ENCODE measurements around the gene CFAP119. TPM values are rescaled to one million over a fixed set of nuclear protein-coding genes. Genes with fewer than 3 reads are reported as not detected.
A peak's percentile ranks its signal among the peaks of the same experiment; 100 is the strongest.

CFAP119 gene
- total and polyA plus RNA-seq, 9 of the 15 experiments (the other 6 are each of a cell fraction or from before 2014, with no cell fraction given) = 5.5 to 33.7 (median 9.6) TPM

- no TSS peak for BruUV-seq (replicated peaks)
- Histone ChIP-seq H3K27me3 (ENCODE audit: control insufficient read depth in 2 of 2, insufficient read depth in 2 of 2, low read length in 2 of 2) (no peaks in the 10 kb centered on the region), H3K9me3 (replicated peaks; ENCODE audit: control insufficient read depth, insufficient read depth, low read depth, low read length) (no peaks in the 10 kb centered on the region), H4K20me1 (replicated peaks; ENCODE audit: control insufficient read depth, insufficient read depth, low read length) (no peaks in the 10 kb centered on the region), H3K79me2 (ENCODE audit: control insufficient read depth, insufficient read depth, low read length) (peaks cover 27% of the 10 kb centered on the region), H3K4me3 (peak overlapping the region; percentile 68), H3K4me1 (replicated peaks in 1 of 2; ENCODE audit: control insufficient read depth in 2 of 2, insufficient read depth in 2 of 2, low read length in 2 of 2) (peaks cover 8 to 17% of the 10 kb centered on the region in 2 experiments; a peak in 4 of 5 replicates), H3K9me1 (ENCODE audit: control insufficient read depth, insufficient read depth, low read length) (no peaks in the 10 kb centered on the region), H3K9ac (ENCODE audit: insufficient read depth in 1 of 2, low read depth in 2 of 2, low read length in 2 of 2) (peak overlapping the region; percentile 79 to 92; a peak in 3 of 4 replicates), H3K4me2 (ENCODE audit: insufficient read depth, low read length) (peak overlapping the region; percentile 84), H3K36me3 (ENCODE audit: control insufficient read depth, insufficient read depth, low read length) (peaks cover 56% of the 10 kb centered on the region), H2AFZ (ENCODE audit: low read depth, low read length) (peak overlapping the region; percentile 92), H3K27ac (ENCODE audit: extremely low read depth, low read depth, low read length) (peak overlapping the region; percentile 87)
- DNase-seq (ENCODE audit: extremely low read depth in 1 of 4, low spot score in 3 of 4) = no peak
- no peak for FAIRE-seq
- CTCF ChIA-PET (ENCODE audit: low intra/inter-chr PET ratio) = no interaction called here
- POLR2A ChIA-PET = interaction anchor here (0.9 to 2.3 kb wide), 16 partner anchors 9 to 165 kb away, joined by 3 to 24 read pairs (median 8); no protein-coding TSS in a partner anchor
- in situ Hi-C loops (cut with MboI) (no loop called here), intact Hi-C loops (cut with micrococcal nuclease) (no loop called here)
- no peak for TF ChIP-seq JUND (IDR thresholded peaks at IDR 0.05; ENCODE audit: borderline replicate concordance, low read depth, low read length)
- no peak for TF ChIP-seq JUND (tag; IDR thresholded peaks at IDR 0.05; ENCODE audit: borderline replicate concordance, low read depth, low read length)
- 0 out of 2 replicates have a peak, but pooled peaks have one; percentile 18 for TF ChIP-seq MEF2D (tag; conservative IDR thresholded peaks at IDR 0.05; ENCODE audit: low read depth)
- TF ChIP-seq, protein P1, sequence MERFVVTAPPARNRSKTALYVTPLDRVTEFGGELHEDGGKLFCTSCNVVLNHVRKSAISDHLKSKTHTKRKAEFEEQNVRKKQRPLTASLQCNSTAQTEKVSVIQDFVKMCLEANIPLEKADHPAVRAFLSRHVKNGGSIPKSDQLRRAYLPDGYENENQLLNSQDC (CRISPR knock-in tag; IDR thresholded peaks at IDR 0.05) = 0 out of 2 replicates have a peak, but pooled peaks have one; percentile 5
- WGBS (ENCODE audit: insufficient coverage, low coverage, missing lambda C conversion rate) = 34% methylated on average over 3 of the region's 3 CpGs
- ATAC-seq = no peak
These were observed 14.5 kb downstream of the CFAP119 start for GRCh38 chr16:30747331-30747730.

DNA sequence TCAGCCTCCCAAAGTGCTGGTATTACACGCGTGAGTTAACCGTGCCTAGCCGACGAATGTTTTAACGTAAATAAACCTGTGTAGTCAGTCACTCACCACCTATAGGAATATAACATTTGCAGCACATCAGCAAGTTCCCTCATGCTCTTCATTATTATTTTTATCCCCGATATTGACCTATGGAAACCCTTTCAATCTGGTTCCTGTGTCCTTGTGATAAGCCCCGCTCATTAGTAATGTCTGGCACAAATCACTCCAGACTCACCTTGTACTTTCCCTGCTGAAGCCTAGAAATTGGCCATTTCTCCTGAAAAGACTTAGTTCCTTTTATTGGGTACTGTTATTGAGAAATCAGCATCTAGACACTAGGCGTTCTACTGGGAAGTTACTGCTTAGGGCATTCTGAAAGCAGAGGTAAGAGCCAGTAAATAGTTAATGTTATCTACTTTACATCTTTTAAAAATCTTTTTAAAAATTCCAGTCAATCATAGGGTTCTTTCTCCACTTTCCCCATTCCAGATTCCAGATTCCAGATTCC is 15.2 kb downstream of the CFAP119 start:
- H2AFZ ChIP-seq (ENCODE audit: low read depth, low read length) = no peak overlapping the region
- no peaks in the 10 kb centered on the region for H4K20me1 ChIP-seq (replicated peaks; ENCODE audit: control insufficient read depth, insufficient read depth, low read length)
- H3K9me1 ChIP-seq (ENCODE audit: control insufficient read depth, insufficient read depth, low read length) = no peaks in the 10 kb centered on the region
- no peaks in the 10 kb centered on the region for H3K27me3 ChIP-seq (ENCODE audit: control insufficient read depth in 2 of 2, insufficient read depth in 2 of 2, low read length in 2 of 2)
- no peak for ATAC-seq
- peaks cover 8 to 17% of the 10 kb centered on the region in 2 experiments; a peak in 4 of 5 replicates for H3K4me1 ChIP-seq (replicated peaks in 1 of 2; ENCODE audit: control insufficient read depth in 2 of 2, insufficient read depth in 2 of 2, low read length in 2 of 2)
- H3K9me3 ChIP-seq (replicated peaks; ENCODE audit: control insufficient read depth, insufficient read depth, low read depth, low read length) = no peaks in the 10 kb centered on the region
- H3K4me3 ChIP-seq = no peak overlapping the region
- POLR2A ChIA-PET = interaction anchor here (1.4 to 2.3 kb wide), 7 partner anchors 13 to 149 kb away, joined by 5 to 24 read pairs (median 10); no protein-coding TSS in a partner anchor
- intact Hi-C loops (cut with micrococcal nuclease) (no loop called here), in situ Hi-C loops (cut with MboI) (no loop called here)
- BruUV-seq (replicated peaks) = no TSS peak
- whole genome bisulfite sequencing (ENCODE audit: insufficient coverage, low coverage, missing lambda C conversion rate) = 85% methylated on average over 9 of the region's 9 CpGs
- no peak overlapping the region for H3K4me2 ChIP-seq (ENCODE audit: insufficient read depth, low read length)
- no peak overlapping the region for H3K9ac ChIP-seq (ENCODE audit: insufficient read depth in 1 of 2, low read depth in 2 of 2, low read length in 2 of 2)
- no peak overlapping the region for H3K27ac ChIP-seq (ENCODE audit: extremely low read depth, low read depth, low read length)
- CTCF ChIA-PET (ENCODE audit: low intra/inter-chr PET ratio) = no interaction called here
- peak; percentile 48 for FAIRE-seq
- H3K36me3 ChIP-seq (ENCODE audit: control insufficient read depth, insufficient read depth, low read length) = peaks cover 58% of the 10 kb centered on the region
- peaks cover 27% of the 10 kb centered on the region for H3K79me2 ChIP-seq (ENCODE audit: control insufficient read depth, insufficient read depth, low read length)
- no peak for DNase-seq (ENCODE audit: extremely low read depth in 1 of 4, low spot score in 3 of 4)
- TF ChIP-seq NFIX (CRISPR knock-in tag; IDR thresholded peaks at IDR 0.05; ENCODE audit: low read depth) (no peak), GTF3C2 (IDR thresholded peaks at IDR 0.05; ENCODE audit: borderline replicate concordance, extremely low read depth, insufficient read length) (no peak), TEAD2 (tag; IDR thresholded peaks at IDR 0.05) (no peak), ZNF280A (IDR thresholded peaks at IDR 0.05; ENCODE audit: low read depth, partially characterized antibody) (no peak), PCBP2 (IDR thresholded peaks at IDR 0.05; ENCODE audit: low read depth, low read length, poor library complexity, severe bottlenecking) (no peak), ZSCAN32 (CRISPR knock-in tag; IDR thresholded peaks at IDR 0.05) (no peak)

Measured in K562 (cell line).